Large intestine (tissue), 3 donors: Measurements from ENCODE around the gene SRP14. TPM values are rescaled to one million over a fixed set of nuclear protein-coding genes. Genes with fewer than 3 reads are reported as not detected.
"Not testable (repeated sequence)": the region's sequence is repeated elsewhere in the genome, so short reads cannot be mapped to it uniquely, and the experiment has no call there.

Source experiments
- DNase-seq, 2 donors: peaks; one replicate each; pipeline versions ENCODE4 v3.0.0 to v3.0.0-alpha.2; 2013
- H3K27ac ChIP-seq: one replicate; pipeline ENCODE4 v1.5.1; 2013; ENCODE audit warnings: low read length
- H3K27me3 ChIP-seq: 2 replicates; pipeline ENCODE4 v1.6.1; 2013; ENCODE audit warnings: low read length; ENCODE audit not compliant: control insufficient read depth, insufficient read depth
- H3K36me3 ChIP-seq: 2 replicates; pipeline ENCODE4 v1.6.1; 2013; ENCODE audit warnings: low read length; ENCODE audit not compliant: control insufficient read depth, insufficient read depth
- H3K4me1 ChIP-seq: one replicate; pipeline ENCODE4 v1.6.1; 2013; ENCODE audit warnings: low read length; ENCODE audit not compliant: control insufficient read depth, insufficient read depth
- H3K4me3 ChIP-seq: one replicate; pipeline ENCODE4 v1.5.1; 2013; ENCODE audit warnings: low read length
- H3K9me3 ChIP-seq: one replicate; pipeline ENCODE4 v1.6.1; 2013; ENCODE audit warnings: mild to moderate bottlenecking, low read depth, low read length, moderate library complexity; ENCODE audit not compliant: control insufficient read depth
- WGBS: methylation state at CpG from one replicate; pipeline ENCODE4 v1.1.5; 2013; ENCODE audit warnings: low lambda C conversion rate; ENCODE audit not compliant: insufficient coverage; 5-methylcytosine and 5-hydroxymethylcytosine counted together
- polyA plus RNA-seq: library from polyadenylated mRNA; unstranded; fragments of 120-200 nt; gene quantifications from one replicate; pipeline ENCODE4 v1.2.1, GENCODE V29; 2013

Gene SRP14
- polyA plus RNA-seq, 1 donor: 291 TPM

GRCh38 chr15:40080847-40081246 is 41.9 kb upstream of the SRP14 start:
- no peaks in the 10 kb centered on the region for H3K36me3 ChIP-seq
- no peak overlapping the region for H3K4me3 ChIP-seq
- no peaks in the 10 kb centered on the region for H3K9me3 ChIP-seq
- no peak for DNase-seq
- H3K4me1 ChIP-seq: peaks cover 33% of the 10 kb centered on the region
- H3K27ac ChIP-seq: no peak overlapping the region
- 24% methylated on average over 3 of the region's 5 CpGs for WGBS
- H3K27me3 ChIP-seq: no peaks in the 10 kb centered on the region

- DNase-seq: no peak
- Histone ChIP-seq H3K4me3 (no peak overlapping the region), H3K36me3 (no peaks in the 10 kb centered on the region), H3K4me1 (peaks cover 33% of the 10 kb centered on the region), H3K9me3 (no peaks in the 10 kb centered on the region), H3K27me3 (no peaks in the 10 kb centered on the region), H3K27ac (no peak overlapping the region)
- no CpG with 5 or more reads among the region's 1 CpG for WGBS
These were observed 41.1 kb upstream of the SRP14 start for GRCh38 chr15:40080104-40080503.

- Histone ChIP-seq H3K27ac (no peak overlapping the region), H3K4me1 (peaks cover 33% of the 10 kb centered on the region), H3K36me3 (no peaks in the 10 kb centered on the region), H3K27me3 (no peaks in the 10 kb centered on the region), H3K9me3 (no peaks in the 10 kb centered on the region), H3K4me3 (no peak overlapping the region)
- DNase-seq: no peak
- no CpG with 5 or more reads among the region's 6 CpGs for WGBS
These were observed 40.5 kb upstream of the SRP14 start for GRCh38 chr15:40079456-40079855.

GRCh38 chr15:40075298-40076044 is 36.5 kb upstream of the SRP14 start:
- no peaks in the 10 kb centered on the region for H3K36me3 ChIP-seq
- no peak overlapping the region for H3K4me3 ChIP-seq
- H3K9me3 ChIP-seq: no peaks in the 10 kb centered on the region
- WGBS: 89% methylated on average over 5 of the region's 18 CpGs
- H3K4me1 ChIP-seq: peaks cover 2% of the 10 kb centered on the region
- no peaks in the 10 kb centered on the region for H3K27me3 ChIP-seq
- no peak overlapping the region for H3K27ac ChIP-seq
- DNase-seq: no peak

- not testable (repeated sequence) for H3K9me3 ChIP-seq, H3K4me3 ChIP-seq, DNase-seq, H3K36me3 ChIP-seq, H3K4me1 ChIP-seq, H3K27me3 ChIP-seq, H3K27ac ChIP-seq
- no CpG with 5 or more reads among the region's 27 CpGs for WGBS
These were observed 35.7 kb upstream of the SRP14 start for GRCh38 chr15:40074656-40075055.

GRCh38 chr15:40073716-40074490 is 34.9 kb upstream of the SRP14 start:
- H3K4me3 ChIP-seq, H3K27ac ChIP-seq, H3K27me3 ChIP-seq, H3K9me3 ChIP-seq, DNase-seq, H3K4me1 ChIP-seq, H3K36me3 ChIP-seq: not testable (repeated sequence)
- WGBS: no CpG with 5 or more reads among the region's 34 CpGs

DNA sequence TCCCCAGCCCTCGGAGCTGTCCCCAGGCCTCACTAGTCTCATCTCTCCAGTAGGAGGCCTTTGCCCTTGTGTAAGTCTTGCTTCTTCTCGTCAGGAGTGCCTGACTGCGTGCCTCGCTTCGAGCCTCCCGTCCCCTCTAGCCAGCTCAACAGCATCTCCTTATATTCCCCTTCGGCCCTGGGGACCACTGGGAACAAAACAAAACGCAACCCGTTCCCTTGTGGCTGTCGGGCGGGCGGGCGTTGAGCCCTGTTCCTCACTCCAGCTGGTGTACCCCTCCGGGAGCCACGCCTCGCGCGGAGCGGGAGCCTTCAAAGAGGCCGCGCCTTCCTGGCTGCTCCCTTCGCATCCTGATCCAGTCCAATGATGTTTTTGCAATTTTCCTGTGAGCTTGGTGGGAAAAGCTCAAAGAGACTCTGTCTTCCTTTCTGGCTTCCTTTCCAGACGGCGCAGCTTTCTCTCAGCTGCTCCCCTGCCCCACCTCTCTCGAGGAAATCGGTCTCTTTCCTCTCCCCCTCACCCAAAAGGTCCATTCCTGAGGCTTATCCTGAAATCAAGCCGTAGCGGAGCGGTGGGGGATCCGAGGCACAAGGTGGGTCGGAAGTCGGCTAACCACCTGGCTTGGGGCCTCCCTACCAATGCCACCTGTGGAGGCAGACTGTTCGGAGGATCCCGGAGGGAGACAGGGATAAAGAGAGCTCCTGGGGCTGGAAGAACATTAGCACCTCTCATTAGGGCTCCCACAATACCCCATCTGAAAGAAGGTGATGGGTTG is 33.4 kb upstream of the SRP14 start:
- peak in 1 of 2 donors; percentile 19 for DNase-seq
- H3K4me3 ChIP-seq: no peak overlapping the region
- no peak overlapping the region for H3K27ac ChIP-seq
- no peaks in the 10 kb centered on the region for H3K36me3 ChIP-seq
- no peaks in the 10 kb centered on the region for H3K27me3 ChIP-seq
- H3K4me1 ChIP-seq: peaks cover 9% of the 10 kb centered on the region
- no peaks in the 10 kb centered on the region for H3K9me3 ChIP-seq
- no CpG with 5 or more reads among the region's 34 CpGs for WGBS

DNA sequence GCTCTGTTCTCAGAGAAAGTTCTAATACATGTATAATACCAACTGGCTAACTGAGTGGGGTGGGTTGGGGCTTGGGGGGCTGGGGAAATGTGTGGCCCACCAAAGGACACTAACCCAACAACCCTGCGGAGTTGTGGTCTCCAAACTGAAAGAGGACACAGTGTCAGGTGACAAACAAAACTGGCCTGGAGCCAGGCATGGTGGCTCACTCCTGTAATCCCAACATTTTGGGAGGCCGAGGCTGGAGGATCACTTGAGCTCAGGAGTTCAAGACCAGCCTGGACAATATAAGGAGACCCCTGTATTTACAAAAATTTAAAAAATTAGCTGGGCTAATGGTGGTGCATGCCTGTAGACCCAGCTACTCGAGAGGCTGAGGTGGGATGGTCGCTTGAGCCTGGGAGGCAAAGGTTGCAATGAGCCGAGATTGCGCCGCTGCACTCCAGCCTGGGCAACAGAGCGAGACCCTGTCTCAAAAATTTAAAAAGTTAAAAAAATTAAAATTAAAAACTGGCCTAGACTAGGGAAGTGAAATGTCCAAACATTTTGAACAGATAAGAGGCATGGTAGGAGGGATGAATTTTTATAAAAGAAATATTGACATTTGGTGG is 31.7 kb upstream of the SRP14 start:
- H3K36me3 ChIP-seq: no peaks in the 10 kb centered on the region
- 100% methylated on average over 1 of the region's 8 CpGs for WGBS
- DNase-seq: no peak
- H3K4me1 ChIP-seq: peaks cover 9% of the 10 kb centered on the region
- no peaks in the 10 kb centered on the region for H3K27me3 ChIP-seq
- no peak overlapping the region for H3K4me3 ChIP-seq
- H3K9me3 ChIP-seq: no peaks in the 10 kb centered on the region
- H3K27ac ChIP-seq: no peak overlapping the region

DNA sequence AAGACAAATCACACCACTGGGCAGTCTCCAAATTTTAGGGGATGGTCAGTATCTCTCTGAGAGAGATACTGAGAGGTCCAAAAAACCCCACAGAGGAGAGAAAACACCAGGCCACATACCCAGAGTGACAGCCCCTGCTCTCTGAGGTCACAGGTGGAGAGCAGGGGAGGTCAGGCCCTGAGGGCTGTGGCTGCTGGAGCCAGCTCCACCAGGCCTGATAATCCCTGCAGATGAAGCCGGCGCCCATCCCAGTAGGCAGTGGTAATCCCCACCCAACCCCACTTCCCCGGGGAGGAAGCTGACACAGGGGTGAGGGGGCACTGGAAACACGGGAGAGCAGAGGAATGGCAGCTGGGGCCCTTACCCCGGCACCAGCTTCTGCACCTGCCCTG is 31.2 kb upstream of the SRP14 start:
- WGBS: no CpG with 5 or more reads among the region's 5 CpGs
- no peaks in the 10 kb centered on the region for H3K27me3 ChIP-seq
- H3K4me3 ChIP-seq: no peak overlapping the region

More for the DNA sequence above, 31.2 kb upstream of the SRP14 start:
- Histone ChIP-seq H3K4me1 (peaks cover 9% of the 10 kb centered on the region), H3K9me3 (no peaks in the 10 kb centered on the region), H3K27ac (no peak overlapping the region), H3K36me3 (peaks cover under 1% of the 10 kb centered on the region)
- DNase-seq: no peak
